ENCODE results near the gene STX8.
"Not testable (repeated sequence)": the region's sequence is repeated elsewhere in the genome, so short reads cannot be mapped to it uniquely, and the experiment has no call there.

The STX8 gene

DNA sequence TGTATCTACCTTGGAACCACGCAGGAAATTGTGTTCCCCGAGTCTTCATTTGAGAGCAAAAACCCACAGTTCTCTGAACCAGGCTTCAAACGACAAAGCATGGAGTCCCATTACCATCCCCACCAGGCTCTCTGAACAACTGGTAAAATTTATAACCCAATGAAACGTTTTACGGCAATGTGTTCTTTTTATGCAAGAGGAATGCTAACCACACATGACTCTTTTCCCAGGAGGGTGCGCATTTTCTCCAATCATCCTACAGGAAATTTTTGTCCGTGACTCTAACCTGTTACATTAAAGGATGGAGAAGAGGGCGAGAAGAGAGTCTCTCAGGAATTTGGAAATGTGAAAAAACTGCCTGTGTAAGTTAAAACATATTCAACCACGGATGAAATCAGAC is 17.8 kb downstream of the STX8 start:
- Histone ChIP-seq H3K9ac (ENCODE audit: low read depth in 1 of 2, low read length in 2 of 2) (no peak overlapping the region), H3K36me3 (ENCODE audit: control insufficient read depth in 2 of 2, insufficient read depth in 2 of 2, low read length in 2 of 2) (peaks cover 0 to 2% of the 10 kb centered on the region in 2 donors), H3K4me3 (ENCODE audit: low read length in 2 of 2) (no peak overlapping the region), H3K4me1 (ENCODE audit: control insufficient read depth in 2 of 2, insufficient read depth in 2 of 2, low read length in 2 of 2) (no peaks in the 10 kb centered on the region), H3K27me3 (ENCODE audit: control insufficient read depth in 2 of 2, insufficient read depth in 2 of 2, low read length in 2 of 2) (no peaks in the 10 kb centered on the region), H3K9me3 (ENCODE audit: control insufficient read depth in 2 of 2, low read length in 2 of 2) (no peaks in the 10 kb centered on the region), H3K27ac (ENCODE audit: low read depth in 2 of 2, low read length in 2 of 2) (no peak overlapping the region)

DNA sequence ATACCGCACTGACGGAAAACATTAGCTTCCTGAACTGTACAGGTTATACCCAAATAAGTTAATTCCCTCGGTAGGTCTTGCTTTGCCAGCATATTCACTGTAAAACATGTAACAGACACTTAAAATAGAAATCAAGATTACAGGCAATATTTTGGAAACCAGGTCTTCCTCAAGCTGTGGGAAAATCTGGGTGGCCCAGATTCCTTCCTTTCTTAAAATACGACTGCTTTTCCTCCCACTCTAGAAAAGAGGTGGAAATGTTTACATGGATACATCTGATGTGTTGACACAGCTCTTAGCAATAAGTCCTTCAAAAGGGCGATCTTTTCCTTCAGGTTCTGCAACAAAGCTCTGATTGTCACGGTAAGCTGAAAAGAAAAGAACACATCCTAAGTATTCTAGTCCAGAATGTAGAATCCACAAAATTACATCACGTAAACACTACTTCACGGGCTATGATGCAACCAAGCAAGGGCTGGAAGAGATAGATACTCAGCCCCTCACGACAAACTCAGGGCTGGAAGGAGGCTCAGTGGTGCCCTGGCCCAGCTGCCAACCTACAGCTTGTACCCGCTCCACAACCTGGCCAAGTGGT is 18.4 kb downstream of the STX8 start:
- H3K4me1 ChIP-seq (ENCODE audit: control insufficient read depth in 2 of 2, insufficient read depth in 2 of 2, low read length in 2 of 2), result no peaks in the 10 kb centered on the region
- no peaks in the 10 kb centered on the region for H3K9me3 ChIP-seq (ENCODE audit: control insufficient read depth in 2 of 2, low read length in 2 of 2)
- no peak overlapping the region for H3K9ac ChIP-seq (ENCODE audit: low read depth in 1 of 2, low read length in 2 of 2)
- peaks cover 0 to 2% of the 10 kb centered on the region in 2 donors for H3K36me3 ChIP-seq (ENCODE audit: control insufficient read depth in 2 of 2, insufficient read depth in 2 of 2, low read length in 2 of 2)
- H3K4me3 ChIP-seq (ENCODE audit: low read length in 2 of 2), result no peak overlapping the region
- no peaks in the 10 kb centered on the region for H3K27me3 ChIP-seq (ENCODE audit: control insufficient read depth in 2 of 2, insufficient read depth in 2 of 2, low read length in 2 of 2)
- no peak overlapping the region for H3K27ac ChIP-seq (ENCODE audit: low read depth in 2 of 2, low read length in 2 of 2)

DNA sequence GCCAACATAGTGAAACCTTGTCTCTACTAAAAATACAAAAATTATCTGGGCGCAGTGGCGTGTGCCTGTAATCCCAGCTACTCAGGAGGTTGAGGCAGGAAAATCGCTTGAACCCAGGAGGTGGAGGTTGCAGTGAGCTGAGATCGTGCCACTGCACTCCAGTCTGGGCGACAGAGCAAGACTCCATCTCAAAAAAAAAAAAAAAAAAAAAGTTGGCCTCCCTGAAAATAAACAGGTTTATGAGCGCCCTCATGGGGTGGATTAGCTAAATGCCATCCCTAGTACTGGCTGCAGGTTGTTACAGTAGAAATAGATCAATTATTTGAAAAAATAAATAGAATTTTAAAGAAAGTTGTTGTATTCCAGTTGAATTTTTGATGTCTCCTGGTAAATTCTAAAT is 20.9 kb downstream of the STX8 start:
- H3K4me3 ChIP-seq (ENCODE audit: low read length in 2 of 2); H3K36me3 ChIP-seq (ENCODE audit: control insufficient read depth in 2 of 2, insufficient read depth in 2 of 2, low read length in 2 of 2); H3K9me3 ChIP-seq (ENCODE audit: control insufficient read depth in 2 of 2, low read length in 2 of 2); H3K27me3 ChIP-seq (ENCODE audit: control insufficient read depth in 2 of 2, insufficient read depth in 2 of 2, low read length in 2 of 2); H3K9ac ChIP-seq (ENCODE audit: low read depth in 1 of 2, low read length in 2 of 2); H3K27ac ChIP-seq (ENCODE audit: low read depth in 2 of 2, low read length in 2 of 2); H3K4me1 ChIP-seq (ENCODE audit: control insufficient read depth in 2 of 2, insufficient read depth in 2 of 2, low read length in 2 of 2): not testable (repeated sequence)

DNA sequence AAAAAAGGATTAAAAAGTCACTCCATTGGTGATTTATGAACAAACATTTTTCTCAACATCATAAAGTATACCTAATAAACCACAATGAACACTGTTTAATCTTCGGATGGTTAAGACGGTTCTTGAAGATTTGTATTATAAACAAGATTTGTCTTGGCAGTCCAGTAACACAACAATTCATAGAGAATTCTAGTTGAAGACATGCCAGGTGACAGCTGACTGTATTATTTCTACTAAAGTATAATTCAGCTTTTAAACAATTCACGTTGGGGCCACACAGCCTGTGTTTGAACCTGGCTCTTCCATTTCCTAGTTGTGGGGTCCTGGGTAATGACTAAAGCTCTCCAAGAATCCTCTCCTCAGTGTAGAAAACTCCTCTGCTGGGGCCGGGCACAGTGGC is 22.0 kb downstream of the STX8 start:
- Histone ChIP-seq H3K27ac (ENCODE audit: low read depth in 2 of 2, low read length in 2 of 2) (no peak overlapping the region), H3K36me3 (ENCODE audit: control insufficient read depth in 2 of 2, insufficient read depth in 2 of 2, low read length in 2 of 2) (peaks cover 0 to 2% of the 10 kb centered on the region in 2 donors), H3K9ac (ENCODE audit: low read depth in 1 of 2, low read length in 2 of 2) (no peak overlapping the region), H3K27me3 (ENCODE audit: control insufficient read depth in 2 of 2, insufficient read depth in 2 of 2, low read length in 2 of 2) (no peaks in the 10 kb centered on the region), H3K9me3 (ENCODE audit: control insufficient read depth in 2 of 2, low read length in 2 of 2) (no peaks in the 10 kb centered on the region), H3K4me3 (ENCODE audit: low read length in 2 of 2) (no peak overlapping the region), H3K4me1 (ENCODE audit: control insufficient read depth in 2 of 2, insufficient read depth in 2 of 2, low read length in 2 of 2) (no peaks in the 10 kb centered on the region)

DNA sequence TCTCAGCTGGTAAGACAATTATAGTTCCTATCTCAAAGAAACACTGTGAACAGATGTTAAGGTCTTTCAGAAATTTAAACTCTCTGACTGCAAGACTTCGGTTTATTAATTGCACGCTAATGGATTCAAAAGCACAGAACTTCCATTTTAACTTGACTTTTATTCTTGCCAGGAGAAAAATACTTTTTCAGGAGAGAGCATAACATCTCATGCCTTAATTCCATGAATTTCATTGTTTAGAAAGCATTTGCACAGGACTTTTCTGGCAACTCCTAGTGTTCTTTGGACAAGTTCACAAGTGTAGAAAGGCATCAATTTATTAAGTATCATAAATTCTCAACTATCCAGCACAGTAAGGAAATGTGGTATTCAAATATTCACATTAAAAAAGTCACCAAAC is 22.4 kb downstream of the STX8 start:
- Histone ChIP-seq H3K4me3 (ENCODE audit: low read length in 2 of 2) (no peak overlapping the region), H3K27ac (ENCODE audit: low read depth in 2 of 2, low read length in 2 of 2) (no peak overlapping the region), H3K27me3 (ENCODE audit: control insufficient read depth in 2 of 2, insufficient read depth in 2 of 2, low read length in 2 of 2) (no peaks in the 10 kb centered on the region), H3K9ac (ENCODE audit: low read depth in 1 of 2, low read length in 2 of 2) (no peak overlapping the region), H3K36me3 (ENCODE audit: control insufficient read depth in 2 of 2, insufficient read depth in 2 of 2, low read length in 2 of 2) (peaks cover 0 to 2% of the 10 kb centered on the region in 2 donors), H3K4me1 (ENCODE audit: control insufficient read depth in 2 of 2, insufficient read depth in 2 of 2, low read length in 2 of 2) (no peaks in the 10 kb centered on the region), H3K9me3 (ENCODE audit: control insufficient read depth in 2 of 2, low read length in 2 of 2) (no peaks in the 10 kb centered on the region)

DNA sequence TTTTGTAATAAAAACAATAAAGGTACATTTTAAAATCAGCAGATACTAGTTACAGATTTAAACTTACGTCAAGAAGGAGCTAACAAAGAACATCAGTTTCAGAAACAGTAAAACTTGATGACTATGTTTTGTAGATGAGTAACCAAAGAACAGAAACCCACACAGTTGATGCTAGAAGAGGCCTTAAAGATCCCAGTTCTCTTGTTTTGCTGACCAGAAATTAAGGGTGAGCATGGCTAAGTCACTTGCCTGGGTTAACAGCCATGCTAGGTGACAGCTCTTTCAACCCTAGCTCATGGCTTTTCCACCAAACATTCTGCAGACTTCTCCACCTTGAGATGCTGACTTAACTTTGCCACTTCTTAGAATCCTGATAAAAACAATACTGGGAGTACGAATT is 26.4 kb downstream of the STX8 start:
- H3K9ac ChIP-seq (ENCODE audit: low read depth in 1 of 2, low read length in 2 of 2), result no peak overlapping the region
- H3K4me3 ChIP-seq (ENCODE audit: low read length in 2 of 2), result no peak overlapping the region
- no peaks in the 10 kb centered on the region for H3K9me3 ChIP-seq (ENCODE audit: control insufficient read depth in 2 of 2, low read length in 2 of 2)
- no peaks in the 10 kb centered on the region for H3K4me1 ChIP-seq (ENCODE audit: control insufficient read depth in 2 of 2, insufficient read depth in 2 of 2, low read length in 2 of 2)
- no peaks in the 10 kb centered on the region for H3K36me3 ChIP-seq (ENCODE audit: control insufficient read depth in 2 of 2, insufficient read depth in 2 of 2, low read length in 2 of 2)
- no peaks in the 10 kb centered on the region for H3K27me3 ChIP-seq (ENCODE audit: control insufficient read depth in 2 of 2, insufficient read depth in 2 of 2, low read length in 2 of 2)
- no peak overlapping the region for H3K27ac ChIP-seq (ENCODE audit: low read depth in 2 of 2, low read length in 2 of 2)

DNA sequence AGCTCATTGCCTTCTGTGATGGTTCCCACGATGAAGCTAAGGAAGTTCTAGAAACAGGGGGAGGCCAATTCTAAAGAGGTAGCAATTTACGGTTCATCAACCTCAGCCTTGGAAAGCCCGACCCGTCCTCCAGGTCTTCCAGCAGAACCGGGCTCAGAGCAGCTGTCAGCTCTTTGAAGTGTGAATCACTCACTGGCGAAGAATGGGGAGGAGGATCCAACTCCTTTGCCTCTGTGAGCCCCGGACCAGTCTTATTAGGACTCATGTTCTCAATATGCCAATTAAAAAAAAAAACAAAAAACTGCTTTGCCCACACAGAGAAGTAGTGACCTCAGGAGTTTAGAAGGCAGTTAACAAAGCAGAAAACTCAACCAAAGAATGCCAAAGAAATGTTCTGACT is 31.4 kb downstream of the STX8 start:
- Histone ChIP-seq H3K4me3 (ENCODE audit: low read length in 2 of 2) (no peak overlapping the region), H3K4me1 (ENCODE audit: control insufficient read depth in 2 of 2, insufficient read depth in 2 of 2, low read length in 2 of 2) (no peaks in the 10 kb centered on the region), H3K27ac (ENCODE audit: low read depth in 2 of 2, low read length in 2 of 2) (no peak overlapping the region), H3K27me3 (ENCODE audit: control insufficient read depth in 2 of 2, insufficient read depth in 2 of 2, low read length in 2 of 2) (no peaks in the 10 kb centered on the region), H3K36me3 (ENCODE audit: control insufficient read depth in 2 of 2, insufficient read depth in 2 of 2, low read length in 2 of 2) (peaks cover 0 to 6% of the 10 kb centered on the region in 2 donors), H3K9ac (ENCODE audit: low read depth in 1 of 2, low read length in 2 of 2) (no peak overlapping the region), H3K9me3 (ENCODE audit: control insufficient read depth in 2 of 2, low read length in 2 of 2) (no peaks in the 10 kb centered on the region)

DNA sequence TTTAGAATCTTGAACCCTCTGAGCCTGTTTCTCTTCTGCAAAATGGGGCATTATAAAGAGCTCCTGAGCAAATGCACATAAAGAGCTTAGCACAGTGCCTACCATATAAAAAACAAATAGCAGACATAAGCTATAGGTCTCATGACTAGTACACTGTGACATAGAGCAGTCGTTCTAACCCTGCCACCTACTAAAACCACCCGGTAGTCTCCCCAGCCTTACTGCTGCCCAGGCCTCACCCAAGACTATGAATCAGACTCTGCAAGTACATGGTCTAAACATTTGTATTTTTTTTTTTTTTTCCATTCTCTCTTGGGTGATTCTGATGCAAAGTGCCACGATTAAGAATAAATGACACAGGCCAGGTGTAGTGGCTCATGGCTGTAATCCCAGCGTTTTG is 33.9 kb downstream of the STX8 start:
- Histone ChIP-seq H3K27me3 (ENCODE audit: control insufficient read depth in 2 of 2, insufficient read depth in 2 of 2, low read length in 2 of 2) (no peaks in the 10 kb centered on the region), H3K9ac (ENCODE audit: low read depth in 1 of 2, low read length in 2 of 2) (no peak overlapping the region), H3K36me3 (ENCODE audit: control insufficient read depth in 2 of 2, insufficient read depth in 2 of 2, low read length in 2 of 2) (peaks cover 0 to 6% of the 10 kb centered on the region in 2 donors), H3K9me3 (ENCODE audit: control insufficient read depth in 2 of 2, low read length in 2 of 2) (no peaks in the 10 kb centered on the region), H3K4me1 (ENCODE audit: control insufficient read depth in 2 of 2, insufficient read depth in 2 of 2, low read length in 2 of 2) (no peaks in the 10 kb centered on the region), H3K4me3 (ENCODE audit: low read length in 2 of 2) (no peak overlapping the region), H3K27ac (ENCODE audit: low read depth in 2 of 2, low read length in 2 of 2) (no peak overlapping the region)

DNA sequence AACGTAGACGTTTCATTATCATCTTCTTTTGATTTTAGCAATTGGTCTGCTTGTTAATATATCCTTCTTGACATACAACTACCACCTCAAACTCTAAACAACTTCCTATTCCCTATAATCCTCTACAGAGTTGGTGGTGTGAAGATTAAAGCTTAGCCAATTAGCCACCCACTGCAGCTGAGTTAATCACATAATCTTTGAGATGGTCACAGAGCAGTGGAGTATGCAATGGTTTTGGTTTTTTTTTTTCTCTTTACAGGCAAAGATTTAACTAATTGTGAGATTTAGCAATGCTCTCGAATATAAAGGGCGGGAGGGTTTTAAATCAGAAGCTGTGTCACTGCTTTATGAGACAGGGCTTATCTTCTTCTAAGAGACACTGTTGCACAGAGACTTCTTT is 37.0 kb downstream of the STX8 start:
- Histone ChIP-seq H3K36me3 (ENCODE audit: control insufficient read depth in 2 of 2, insufficient read depth in 2 of 2, low read length in 2 of 2) (peaks cover 0 to 2% of the 10 kb centered on the region in 2 donors), H3K27me3 (ENCODE audit: control insufficient read depth in 2 of 2, insufficient read depth in 2 of 2, low read length in 2 of 2) (no peaks in the 10 kb centered on the region), H3K4me3 (ENCODE audit: low read length in 2 of 2) (no peak overlapping the region), H3K9ac (ENCODE audit: low read depth in 1 of 2, low read length in 2 of 2) (no peak overlapping the region), H3K4me1 (ENCODE audit: control insufficient read depth in 2 of 2, insufficient read depth in 2 of 2, low read length in 2 of 2) (no peaks in the 10 kb centered on the region), H3K27ac (ENCODE audit: low read depth in 2 of 2, low read length in 2 of 2) (no peak overlapping the region), H3K9me3 (ENCODE audit: control insufficient read depth in 2 of 2, low read length in 2 of 2) (no peaks in the 10 kb centered on the region)

DNA sequence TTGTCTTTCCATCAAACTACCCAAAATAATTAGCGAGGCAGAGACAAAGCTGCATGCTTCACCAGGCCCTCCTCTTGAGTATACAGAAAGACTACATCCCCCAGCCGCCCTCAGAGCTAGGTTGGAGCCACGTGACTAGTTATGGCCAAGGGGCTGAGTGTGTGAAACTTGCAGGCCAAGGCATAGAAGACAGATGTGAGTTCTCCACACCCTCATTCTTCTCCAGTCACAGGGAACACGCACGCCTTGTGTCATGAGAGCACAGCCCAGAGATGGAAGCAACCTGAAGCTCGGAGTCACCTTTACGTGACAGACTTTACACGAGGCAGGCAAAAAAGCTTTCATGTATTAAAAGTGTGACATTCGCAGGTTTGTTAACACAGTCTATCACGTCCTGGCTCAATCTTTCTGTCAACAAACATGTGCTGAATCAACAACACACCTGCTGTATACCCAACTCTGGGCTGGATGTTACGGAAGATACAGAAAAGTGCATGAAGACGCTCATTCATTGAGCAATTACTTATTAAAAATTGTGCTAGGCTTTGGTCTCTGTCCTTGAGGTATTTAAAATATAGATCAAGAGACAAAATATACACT is 38.3 kb downstream of the STX8 start:
- Histone ChIP-seq H3K27me3 (ENCODE audit: control insufficient read depth in 2 of 2, insufficient read depth in 2 of 2, low read length in 2 of 2) (no peaks in the 10 kb centered on the region), H3K4me1 (ENCODE audit: control insufficient read depth in 2 of 2, insufficient read depth in 2 of 2, low read length in 2 of 2) (no peaks in the 10 kb centered on the region), H3K27ac (ENCODE audit: low read depth in 2 of 2, low read length in 2 of 2) (no peak overlapping the region), H3K9ac (ENCODE audit: low read depth in 1 of 2, low read length in 2 of 2) (no peak overlapping the region), H3K9me3 (ENCODE audit: control insufficient read depth in 2 of 2, low read length in 2 of 2) (no peaks in the 10 kb centered on the region), H3K36me3 (ENCODE audit: control insufficient read depth in 2 of 2, insufficient read depth in 2 of 2, low read length in 2 of 2) (peaks cover 0 to 2% of the 10 kb centered on the region in 2 donors), H3K4me3 (ENCODE audit: low read length in 2 of 2) (no peak overlapping the region)

Data from mucosa of rectum (tissue), 2 donors.